CD4-positive, alpha-beta T cell treated with Interleukin-4 for 1 hour (primary cell): ENCODE results near the gene CDAN1.
"Not testable (repeated sequence)": the region's sequence is repeated elsewhere in the genome, so short reads cannot be mapped to it uniquely, and the experiment has no call there.

ENCODE experiments used
- DNase-seq, 2 donors: peaks; one replicate each; pipeline ENCODE4 v3.0.0-alpha.2; 2020 to 2022

CDAN1 gene

GRCh38 chr15:42707873-42708544 lies 28.9 kb downstream of the CDAN1 start:
- DNase-seq: no peak

DNA sequence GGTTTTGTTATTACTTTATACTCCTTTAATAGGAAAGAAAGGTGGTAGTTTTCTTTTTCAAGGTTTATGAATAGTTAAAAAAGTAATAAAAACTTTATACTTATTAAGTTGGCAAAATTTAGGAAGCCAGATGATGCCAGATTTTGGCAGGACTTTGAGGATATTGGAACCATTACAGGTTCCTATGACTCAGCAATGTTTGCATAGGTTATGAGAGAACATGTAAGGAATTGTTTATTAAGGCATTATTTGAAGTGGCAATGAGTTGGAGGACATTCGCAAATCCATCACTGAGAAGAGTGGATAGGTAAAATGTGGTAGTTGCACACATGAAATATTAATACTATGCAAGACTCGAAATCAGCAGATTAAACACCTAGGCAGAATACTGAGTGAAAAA lies 29.9 kb downstream of the CDAN1 start:
- no peak for DNase-seq

DNA sequence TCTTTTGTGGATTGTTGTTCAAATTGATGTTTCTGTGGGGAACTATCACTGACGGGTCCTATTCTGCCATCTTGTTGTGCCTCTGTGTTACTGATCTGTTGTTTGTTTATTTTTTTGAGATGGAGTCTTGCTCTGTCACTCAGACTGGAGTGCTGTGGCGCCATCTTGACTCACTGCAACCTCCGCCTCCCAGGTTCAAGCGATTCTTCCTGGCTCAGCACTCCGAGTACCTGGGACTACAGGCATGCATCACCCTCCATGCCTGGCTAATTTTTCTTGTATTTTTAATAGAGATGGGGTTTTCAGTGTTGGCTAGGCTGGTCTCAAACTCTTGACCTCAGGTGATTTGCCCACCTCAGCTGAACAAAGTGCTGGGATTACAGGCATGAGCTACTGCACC lies 31.6 kb downstream of the CDAN1 start:
- DNase-seq: no peak

DNA sequence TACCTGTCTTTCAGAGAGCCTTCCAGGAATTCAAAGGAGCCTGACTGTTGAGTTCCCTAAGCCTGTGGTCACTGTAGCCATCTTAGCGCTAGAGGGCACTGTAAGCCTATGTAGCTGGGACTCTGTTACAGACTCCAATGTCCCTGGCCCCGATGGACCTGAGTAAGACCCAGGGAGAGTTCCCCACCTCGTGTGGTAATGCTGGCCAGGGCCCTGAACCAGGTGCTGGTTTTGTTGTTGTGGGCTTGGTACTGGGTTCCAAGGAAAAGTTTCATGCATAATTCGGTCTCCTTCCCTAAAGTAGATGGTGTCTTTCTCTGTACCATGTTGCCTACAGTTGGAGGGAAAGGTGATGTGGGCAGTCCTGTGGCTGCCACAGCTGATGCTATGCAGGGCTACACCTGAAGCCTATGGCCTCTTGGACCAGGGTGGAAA lies 32.4 kb downstream of the CDAN1 start:
- DNase-seq: peak; percentile 58 to 71

DNA sequence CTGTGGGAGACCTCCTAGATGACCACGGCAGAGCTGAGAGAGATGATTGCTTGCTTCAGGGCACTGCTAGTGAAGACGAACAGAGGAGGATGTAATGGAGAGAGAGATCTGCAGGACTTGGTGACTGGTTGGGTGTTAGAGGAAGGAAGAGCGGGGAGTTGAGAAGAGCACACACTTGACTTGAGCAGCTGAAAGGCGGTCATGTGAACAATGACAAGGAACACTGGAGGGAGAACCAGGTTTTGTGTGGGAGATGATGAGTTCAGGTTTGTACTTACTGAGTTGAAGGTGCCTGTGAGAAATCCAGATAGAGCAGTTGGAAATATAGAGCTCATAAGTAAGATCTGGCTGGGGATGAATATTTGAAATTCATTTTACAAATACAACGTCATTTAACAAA lies 40.3 kb downstream of the CDAN1 start:
- DNase-seq: no peak

DNA sequence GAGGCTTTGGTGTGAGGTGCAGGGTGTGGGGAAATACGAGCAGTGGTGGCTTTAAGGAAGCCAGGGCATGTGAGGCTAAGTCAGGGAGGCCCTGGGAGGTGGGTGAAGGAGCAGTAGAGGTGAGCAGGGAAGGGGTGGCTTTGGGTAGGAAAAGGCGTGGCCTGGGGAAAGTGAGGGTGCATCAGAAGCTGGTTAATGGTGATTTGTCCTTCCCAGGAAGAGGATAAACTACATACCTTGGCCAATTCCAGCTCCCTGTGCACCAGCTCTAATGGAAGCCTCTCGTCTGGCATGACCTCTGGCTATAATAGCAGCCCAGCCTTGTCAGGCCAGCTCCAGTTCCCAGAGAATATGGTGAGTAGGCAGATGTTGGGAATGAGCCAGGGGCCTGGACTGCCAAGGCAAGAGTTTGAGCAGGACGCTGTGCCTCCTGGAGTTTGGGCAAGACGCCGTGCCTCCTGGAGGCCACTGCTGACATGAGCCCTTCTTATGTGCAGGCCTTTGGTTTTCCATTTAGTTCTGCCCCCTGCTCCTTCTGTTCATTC lies 41.3 kb downstream of the CDAN1 start:
- DNase-seq: no peak

DNA sequence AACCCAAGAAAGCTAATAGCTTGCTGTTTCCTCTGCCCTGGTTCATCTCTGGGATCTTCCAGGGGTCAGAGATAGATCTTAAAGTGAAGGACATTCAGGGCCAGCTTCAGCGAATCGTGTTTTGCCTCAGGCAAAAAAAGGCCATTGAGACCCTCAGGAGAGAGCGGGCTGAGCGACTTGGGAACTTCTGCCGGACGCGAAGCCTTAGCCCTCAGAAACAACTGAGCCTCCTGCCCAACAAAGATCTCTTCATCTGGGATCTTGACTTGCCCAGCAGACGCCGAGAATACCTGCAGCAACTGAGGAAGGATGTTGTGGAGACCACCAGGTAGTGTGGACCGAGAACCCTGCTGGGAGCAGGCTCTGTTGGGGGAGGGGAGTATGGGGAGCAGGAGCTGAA lies 42.5 kb downstream of the CDAN1 start:
- no peak for DNase-seq

GRCh38 chr15:42693942-42694341 lies 43.0 kb downstream of the CDAN1 start:
- no peak for DNase-seq

- DNase-seq: no peak
Observed at GRCh38 chr15:42693496-42693895, 43.4 kb downstream of the CDAN1 start.

- DNase-seq: no peak
Observed at GRCh38 chr15:42692997-42693396, 43.9 kb downstream of the CDAN1 start.

DNA sequence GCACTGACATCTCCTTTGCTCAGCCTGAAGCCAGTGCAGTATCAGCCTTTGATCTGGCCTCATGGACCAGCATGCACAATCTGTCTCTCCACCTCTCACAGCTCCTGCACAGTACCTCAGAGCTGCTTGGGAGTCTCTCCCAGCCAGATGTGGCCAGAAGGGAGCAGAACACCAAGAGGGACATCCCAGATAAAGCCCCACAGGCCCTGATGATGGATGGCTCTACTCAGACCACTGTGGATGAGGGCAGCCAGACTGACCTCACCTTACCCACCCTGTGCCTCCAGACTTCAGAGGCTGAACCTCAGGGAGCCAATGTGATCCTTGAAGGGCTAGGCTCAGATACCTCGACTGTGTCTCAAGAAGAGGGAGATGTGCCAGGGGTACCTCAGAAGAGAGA lies 44.4 kb downstream of the CDAN1 start:
- DNase-seq: no peak

DNA sequence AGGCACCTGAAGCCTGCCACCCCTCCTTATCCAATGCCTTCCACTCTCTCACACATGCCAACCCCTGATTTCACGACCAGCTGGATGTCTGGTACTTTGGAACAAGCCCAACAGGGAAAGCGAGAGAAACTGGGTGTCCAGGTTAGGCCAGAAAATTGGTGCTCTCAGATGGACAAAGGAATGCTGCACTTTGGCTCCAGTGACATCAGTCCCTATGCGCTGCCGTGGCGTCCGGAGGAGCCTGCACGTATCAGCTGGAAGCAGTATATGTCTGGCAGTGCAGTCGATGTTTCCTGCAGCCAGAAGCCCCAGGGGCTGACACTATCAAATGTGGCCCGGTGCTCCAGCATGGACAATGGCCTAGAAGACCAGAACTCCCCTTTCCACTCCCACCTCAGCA lies 45.2 kb downstream of the CDAN1 start:
- no peak for DNase-seq

GRCh38 chr15:42691308-42691707 lies 45.6 kb downstream of the CDAN1 start:
- no peak for DNase-seq

GRCh38 chr15:42688301-42688700 lies 48.6 kb downstream of the CDAN1 start:
- no peak for DNase-seq

DNA sequence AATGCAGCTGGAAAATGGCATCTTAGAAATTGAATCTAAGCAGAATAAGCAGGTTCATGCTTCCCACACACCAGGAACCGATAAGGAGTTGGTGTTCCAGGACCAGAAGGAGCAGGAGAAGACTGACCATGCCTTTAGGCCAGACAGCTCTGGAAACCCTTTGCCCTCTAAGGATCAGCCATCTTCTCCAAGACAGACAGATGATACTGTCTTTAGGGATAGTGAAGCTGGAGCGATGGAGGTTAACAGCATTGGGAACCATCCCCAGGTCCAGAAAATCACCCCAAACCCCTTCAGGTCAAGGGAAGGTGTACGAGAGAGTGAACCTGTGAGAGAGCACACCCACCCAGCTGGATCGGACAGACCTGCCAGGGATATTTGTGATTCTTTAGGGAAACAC lies 49.2 kb downstream of the CDAN1 start:
- DNase-seq: no peak

- no peak for DNase-seq
Observed at GRCh38 chr15:42686281-42686680, 50.6 kb downstream of the CDAN1 start.

DNA sequence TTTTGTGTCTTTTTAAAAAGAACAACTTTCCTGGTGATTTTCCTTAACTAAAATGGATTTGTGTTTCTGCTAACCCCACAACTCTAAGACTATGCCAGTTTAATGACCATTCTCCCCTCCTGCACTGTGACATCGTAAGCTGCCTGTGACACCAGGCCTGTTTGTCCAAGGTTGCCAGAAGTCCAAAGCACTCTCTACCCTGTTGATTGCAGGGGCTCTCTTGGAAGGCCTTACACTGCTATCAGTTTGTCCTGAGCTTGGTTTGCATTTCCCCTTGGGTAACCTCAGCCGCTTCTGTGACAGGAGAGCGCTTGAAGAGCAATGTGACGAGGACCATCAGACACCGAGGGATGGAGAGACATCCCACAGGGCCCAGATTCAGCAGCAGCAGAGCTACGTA lies 55.8 kb downstream of the CDAN1 start:
- DNase-seq: no peak

DNA sequence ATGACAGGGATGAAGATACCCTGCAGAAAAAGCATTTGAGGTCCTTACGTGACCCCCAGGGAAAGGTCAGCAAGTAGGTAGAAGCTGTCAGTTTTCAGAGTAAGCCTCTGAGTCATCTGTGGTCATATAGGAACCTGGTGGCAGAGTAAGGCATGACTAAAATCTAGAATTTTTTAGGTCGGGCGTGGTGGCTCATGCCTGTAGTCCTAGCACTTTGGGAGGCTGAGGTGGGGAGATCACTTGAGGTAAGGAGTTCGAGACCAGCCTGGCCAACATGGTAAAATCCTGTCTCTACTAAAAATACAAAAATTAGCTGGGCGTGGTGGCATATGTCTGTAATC lies 56.8 kb downstream of the CDAN1 start:
- not testable (repeated sequence) for DNase-seq

DNA sequence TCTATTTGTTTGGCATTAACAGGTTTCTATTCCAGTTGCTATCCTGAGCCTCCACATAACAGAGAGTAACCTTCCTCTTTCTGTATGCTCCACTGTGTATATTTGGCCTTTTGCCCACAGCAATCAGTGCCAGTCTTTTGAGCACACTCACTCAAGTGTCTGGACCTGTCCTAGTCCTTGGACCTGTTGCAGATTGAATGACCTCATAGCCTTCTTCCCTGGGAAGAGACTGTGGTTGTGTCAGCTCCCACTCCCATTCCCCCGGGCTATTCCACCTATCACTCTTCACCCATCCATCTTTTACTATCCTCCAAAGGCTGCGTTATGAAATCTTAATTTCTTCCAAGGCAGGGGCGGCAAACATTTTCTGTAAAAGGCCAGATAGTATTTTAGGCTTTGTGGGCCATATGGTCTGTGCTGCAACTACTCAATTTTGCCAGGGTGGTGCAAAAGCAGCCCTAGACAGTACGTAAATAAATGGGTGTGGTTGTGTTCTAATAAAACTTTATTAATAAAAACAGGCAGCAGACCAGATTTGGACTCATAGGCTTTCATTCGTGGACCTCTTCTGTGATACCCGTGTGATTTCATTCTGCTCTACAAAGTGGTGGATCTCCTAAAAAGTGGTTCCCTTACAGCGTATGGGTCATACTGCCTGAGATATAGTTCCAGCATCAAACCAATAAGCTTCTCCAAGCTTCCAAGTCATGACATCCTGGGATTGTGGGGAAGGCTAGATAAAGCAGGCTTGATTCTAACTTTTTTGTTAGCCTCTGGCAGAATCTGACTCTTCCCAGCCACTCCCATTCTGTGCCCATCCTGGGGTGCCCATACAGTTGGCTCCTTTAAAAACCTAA lies 57.4 kb downstream of the CDAN1 start:
- no peak for DNase-seq

DNA sequence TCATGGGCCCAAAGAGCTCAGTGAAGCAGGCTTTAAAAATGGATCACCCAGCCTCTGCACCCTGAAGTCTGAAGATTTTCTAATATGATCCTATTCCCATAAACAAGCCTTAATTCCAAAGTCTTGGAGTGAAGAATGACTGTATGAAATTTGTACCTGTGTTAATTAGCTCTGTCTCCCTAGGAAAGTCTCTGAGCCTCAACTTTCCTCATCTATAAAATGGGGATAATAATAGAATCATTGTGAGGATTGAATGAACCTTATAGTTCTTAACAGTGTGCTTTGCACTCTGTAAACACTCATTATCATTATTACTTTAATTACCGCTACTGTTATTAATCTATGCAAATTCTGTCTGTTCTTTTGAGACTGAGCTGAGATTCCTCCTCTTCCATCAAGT lies 61.9 kb downstream of the CDAN1 start:
- no peak for DNase-seq

GRCh38 chr15:42674472-42674871 lies 62.5 kb downstream of the CDAN1 start:
- DNase-seq: no peak
